ENCODE results near the gene APBA2.

GRCh38 chr15:28962851-28963710 is 77.3 kb downstream of the APBA2 start:
- TF ChIP-seq, protein P1, sequence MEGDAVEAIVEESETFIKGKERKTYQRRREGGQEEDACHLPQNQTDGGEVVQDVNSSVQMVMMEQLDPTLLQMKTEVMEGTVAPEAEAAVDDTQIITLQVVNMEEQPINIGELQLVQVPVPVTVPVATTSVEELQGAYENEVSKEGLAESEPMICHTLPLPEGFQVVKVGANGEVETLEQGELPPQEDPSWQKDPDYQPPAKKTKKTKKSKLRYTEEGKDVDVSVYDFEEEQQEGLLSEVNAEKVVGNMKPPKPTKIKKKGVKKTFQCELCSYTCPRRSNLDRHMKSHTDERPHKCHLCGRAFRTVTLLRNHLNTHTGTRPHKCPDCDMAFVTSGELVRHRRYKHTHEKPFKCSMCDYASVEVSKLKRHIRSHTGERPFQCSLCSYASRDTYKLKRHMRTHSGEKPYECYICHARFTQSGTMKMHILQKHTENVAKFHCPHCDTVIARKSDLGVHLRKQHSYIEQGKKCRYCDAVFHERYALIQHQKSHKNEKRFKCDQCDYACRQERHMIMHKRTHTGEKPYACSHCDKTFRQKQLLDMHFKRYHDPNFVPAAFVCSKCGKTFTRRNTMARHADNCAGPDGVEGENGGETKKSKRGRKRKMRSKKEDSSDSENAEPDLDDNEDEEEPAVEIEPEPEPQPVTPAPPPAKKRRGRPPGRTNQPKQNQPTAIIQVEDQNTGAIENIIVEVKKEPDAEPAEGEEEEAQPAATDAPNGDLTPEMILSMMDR (IDR thresholded peaks at IDR 0.05): no peak
- TF ChIP-seq, protein P2, sequence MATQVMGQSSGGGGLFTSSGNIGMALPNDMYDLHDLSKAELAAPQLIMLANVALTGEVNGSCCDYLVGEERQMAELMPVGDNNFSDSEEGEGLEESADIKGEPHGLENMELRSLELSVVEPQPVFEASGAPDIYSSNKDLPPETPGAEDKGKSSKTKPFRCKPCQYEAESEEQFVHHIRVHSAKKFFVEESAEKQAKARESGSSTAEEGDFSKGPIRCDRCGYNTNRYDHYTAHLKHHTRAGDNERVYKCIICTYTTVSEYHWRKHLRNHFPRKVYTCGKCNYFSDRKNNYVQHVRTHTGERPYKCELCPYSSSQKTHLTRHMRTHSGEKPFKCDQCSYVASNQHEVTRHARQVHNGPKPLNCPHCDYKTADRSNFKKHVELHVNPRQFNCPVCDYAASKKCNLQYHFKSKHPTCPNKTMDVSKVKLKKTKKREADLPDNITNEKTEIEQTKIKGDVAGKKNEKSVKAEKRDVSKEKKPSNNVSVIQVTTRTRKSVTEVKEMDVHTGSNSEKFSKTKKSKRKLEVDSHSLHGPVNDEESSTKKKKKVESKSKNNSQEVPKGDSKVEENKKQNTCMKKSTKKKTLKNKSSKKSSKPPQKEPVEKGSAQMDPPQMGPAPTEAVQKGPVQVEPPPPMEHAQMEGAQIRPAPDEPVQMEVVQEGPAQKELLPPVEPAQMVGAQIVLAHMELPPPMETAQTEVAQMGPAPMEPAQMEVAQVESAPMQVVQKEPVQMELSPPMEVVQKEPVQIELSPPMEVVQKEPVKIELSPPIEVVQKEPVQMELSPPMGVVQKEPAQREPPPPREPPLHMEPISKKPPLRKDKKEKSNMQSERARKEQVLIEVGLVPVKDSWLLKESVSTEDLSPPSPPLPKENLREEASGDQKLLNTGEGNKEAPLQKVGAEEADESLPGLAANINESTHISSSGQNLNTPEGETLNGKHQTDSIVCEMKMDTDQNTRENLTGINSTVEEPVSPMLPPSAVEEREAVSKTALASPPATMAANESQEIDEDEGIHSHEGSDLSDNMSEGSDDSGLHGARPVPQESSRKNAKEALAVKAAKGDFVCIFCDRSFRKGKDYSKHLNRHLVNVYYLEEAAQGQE (IDR thresholded peaks at IDR 0.05; ENCODE audit: insufficient read depth in 1 of 2, low read depth in 2 of 2, low read length in 1 of 2): no peak
- TF ChIP-seq POLR2AphosphoS5 (IDR thresholded peaks at IDR 0.05; ENCODE audit: low read depth, low read length) (no peak), SIN3A (IDR thresholded peaks at IDR 0.05; ENCODE audit: borderline replicate concordance, insufficient read depth, low read depth, low read length) (no peak)
